GM12875 (cell line): Measurements from ENCODE around the gene TMEM221.
A peak's percentile ranks its signal among the peaks of the same experiment; 100 is the strongest.

Source experiments
- H3K4me3 ChIP-seq: one replicate; pipeline ENCODE4 v1.5.1; 2011; ENCODE audit warnings: low read depth, low read length, control low read depth
- CTCF ChIP-seq: IDR thresholded peaks from 2 replicates; pipeline ENCODE4 v1.5.1; 2011; ENCODE audit warnings: low read depth, mild to moderate bottlenecking, control low read depth, inconsistent platforms, low read length, moderate library complexity, borderline replicate concordance; ENCODE audit not compliant: insufficient read depth

Gene TMEM221

GRCh38 chr19:17421942-17422341, 26.5 kb downstream of the TMEM221 start:
- no peak for TF ChIP-seq CTCF
- no peak overlapping the region for H3K4me3 ChIP-seq

GRCh38 chr19:17420475-17420924, 28.0 kb downstream of the TMEM221 start:
- TF ChIP-seq CTCF = no peak

GRCh38 chr19:17419621-17420474, 28.6 kb downstream of the TMEM221 start, which contains the start of gene MVB12A:
Gene MVB12A, plus strand, starts transcription at chr19:17420047. Its CDS starts 89 bp downstream, at chr19:17420136.
- TF ChIP-seq CTCF = no peak
- H3K4me3 ChIP-seq = peak within 1 kb of the TSS; percentile 82

More at GRCh38 chr19:17420475-17420924, 28.0 kb downstream of the TMEM221 start:
- H3K4me3 ChIP-seq = peak overlapping the region; percentile 82

GRCh38 chr19:17419154-17419620, 29.3 kb downstream of the TMEM221 start:
- TF ChIP-seq CTCF = no peak
- H3K4me3 ChIP-seq = peak overlapping the region; percentile 57

- no peak overlapping the region for H3K4me3 ChIP-seq
- TF ChIP-seq CTCF = no peak
Observed at GRCh38 chr19:17418710-17419109, 29.8 kb downstream of the TMEM221 start.

GRCh38 chr19:17415121-17415520, 33.3 kb downstream of the TMEM221 start:
- no peak overlapping the region for H3K4me3 ChIP-seq

More at GRCh38 chr19:17415121-17415520, 33.3 kb downstream of the TMEM221 start:
- TF ChIP-seq CTCF = no peak
